ENCODE results near the gene SH3RF2.

SH3RF2 gene

DNA sequence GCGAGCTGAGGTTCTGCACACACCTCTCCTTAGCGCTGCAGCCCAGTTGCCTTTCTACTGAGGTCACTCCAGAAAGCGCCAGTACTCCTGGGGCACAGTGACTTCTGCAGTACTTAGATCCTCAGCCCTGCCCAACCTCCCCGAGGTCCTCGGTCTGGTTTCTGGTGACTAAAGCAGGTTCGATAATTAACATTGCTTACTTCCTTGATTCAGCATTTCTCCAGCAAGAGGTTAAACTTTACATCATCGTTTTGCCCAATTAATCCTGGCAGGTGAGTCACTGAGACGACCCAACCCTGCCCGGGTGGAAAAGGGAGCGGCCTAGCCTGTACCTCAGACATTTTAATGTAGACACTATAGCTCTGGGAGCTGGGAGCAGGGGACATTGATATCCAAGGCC, 91.4 kb downstream of the SH3RF2 start:
- Histone ChIP-seq H3K79me2 (ENCODE audit: low read length) (no peaks in the 10 kb centered on the region), H3K27ac (ENCODE audit: low read length) (no peak overlapping the region), H3K4me3 (ENCODE audit: low read length) (no peak overlapping the region), H3K36me3 (replicated peaks; ENCODE audit: low read depth, low read length) (no peaks in the 10 kb centered on the region), H3K4me2 (ENCODE audit: low read length) (no peak overlapping the region), H3K4me1 (ENCODE audit: low read length) (no peaks in the 10 kb centered on the region), H3K27me3 (ENCODE audit: low read depth, low read length) (no peaks in the 10 kb centered on the region), H4K20me1 (ENCODE audit: insufficient read depth, low read length) (no peaks in the 10 kb centered on the region), H3K9ac (ENCODE audit: low read length) (no peak overlapping the region), H2AFZ (ENCODE audit: low read depth, low read length) (no peak overlapping the region), H3K9me3 (ENCODE audit: insufficient read depth, low read length) (no peaks in the 10 kb centered on the region)
- TF ChIP-seq EZH2phosphoT487 (IDR thresholded peaks at IDR 0.05; ENCODE audit: low read depth), result no peak
- TF ChIP-seq, protein P1, sequence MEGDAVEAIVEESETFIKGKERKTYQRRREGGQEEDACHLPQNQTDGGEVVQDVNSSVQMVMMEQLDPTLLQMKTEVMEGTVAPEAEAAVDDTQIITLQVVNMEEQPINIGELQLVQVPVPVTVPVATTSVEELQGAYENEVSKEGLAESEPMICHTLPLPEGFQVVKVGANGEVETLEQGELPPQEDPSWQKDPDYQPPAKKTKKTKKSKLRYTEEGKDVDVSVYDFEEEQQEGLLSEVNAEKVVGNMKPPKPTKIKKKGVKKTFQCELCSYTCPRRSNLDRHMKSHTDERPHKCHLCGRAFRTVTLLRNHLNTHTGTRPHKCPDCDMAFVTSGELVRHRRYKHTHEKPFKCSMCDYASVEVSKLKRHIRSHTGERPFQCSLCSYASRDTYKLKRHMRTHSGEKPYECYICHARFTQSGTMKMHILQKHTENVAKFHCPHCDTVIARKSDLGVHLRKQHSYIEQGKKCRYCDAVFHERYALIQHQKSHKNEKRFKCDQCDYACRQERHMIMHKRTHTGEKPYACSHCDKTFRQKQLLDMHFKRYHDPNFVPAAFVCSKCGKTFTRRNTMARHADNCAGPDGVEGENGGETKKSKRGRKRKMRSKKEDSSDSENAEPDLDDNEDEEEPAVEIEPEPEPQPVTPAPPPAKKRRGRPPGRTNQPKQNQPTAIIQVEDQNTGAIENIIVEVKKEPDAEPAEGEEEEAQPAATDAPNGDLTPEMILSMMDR (IDR thresholded peaks at IDR 0.05; ENCODE audit: low read depth, low read length), result no peak

DNA sequence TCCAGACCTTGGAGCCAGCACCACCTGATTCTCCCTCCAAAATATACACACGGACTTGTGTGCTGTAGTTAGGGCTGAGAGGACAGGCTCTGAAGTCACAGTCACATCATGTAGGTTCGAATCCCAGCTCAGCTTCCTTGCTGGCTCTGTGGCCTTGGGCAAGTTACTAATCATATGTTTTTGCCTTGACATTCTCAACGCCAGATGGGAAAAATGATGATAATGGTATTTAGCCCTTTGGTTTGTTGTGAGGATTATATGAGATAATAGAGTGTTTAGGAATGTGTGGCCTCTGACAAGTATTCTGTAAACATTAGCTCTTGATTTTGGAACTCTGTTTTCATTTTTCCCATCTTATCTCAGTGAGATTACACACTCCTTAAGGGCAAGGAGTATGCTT, 96.5 kb downstream of the SH3RF2 start:
- Histone ChIP-seq H3K9me3 (ENCODE audit: insufficient read depth, low read length) (no peaks in the 10 kb centered on the region), H3K79me2 (ENCODE audit: low read length) (no peaks in the 10 kb centered on the region), H3K36me3 (replicated peaks; ENCODE audit: low read depth, low read length) (no peaks in the 10 kb centered on the region), H3K27ac (ENCODE audit: low read length) (no peak overlapping the region), H3K4me3 (ENCODE audit: low read length) (no peak overlapping the region), H3K27me3 (ENCODE audit: low read depth, low read length) (0 out of 2 replicates have a peak, but pooled peaks cover 4% of the 10 kb centered on the region), H2AFZ (ENCODE audit: low read depth, low read length) (no peak overlapping the region), H3K4me2 (ENCODE audit: low read length) (no peak overlapping the region), H3K9ac (ENCODE audit: low read length) (no peak overlapping the region), H4K20me1 (ENCODE audit: insufficient read depth, low read length) (no peaks in the 10 kb centered on the region), H3K4me1 (ENCODE audit: low read length) (no peaks in the 10 kb centered on the region)
- TF ChIP-seq, protein P1 (IDR thresholded peaks at IDR 0.05; ENCODE audit: low read depth, low read length), result no peak
- no peak for TF ChIP-seq EZH2phosphoT487 (IDR thresholded peaks at IDR 0.05; ENCODE audit: low read depth)

DNA sequence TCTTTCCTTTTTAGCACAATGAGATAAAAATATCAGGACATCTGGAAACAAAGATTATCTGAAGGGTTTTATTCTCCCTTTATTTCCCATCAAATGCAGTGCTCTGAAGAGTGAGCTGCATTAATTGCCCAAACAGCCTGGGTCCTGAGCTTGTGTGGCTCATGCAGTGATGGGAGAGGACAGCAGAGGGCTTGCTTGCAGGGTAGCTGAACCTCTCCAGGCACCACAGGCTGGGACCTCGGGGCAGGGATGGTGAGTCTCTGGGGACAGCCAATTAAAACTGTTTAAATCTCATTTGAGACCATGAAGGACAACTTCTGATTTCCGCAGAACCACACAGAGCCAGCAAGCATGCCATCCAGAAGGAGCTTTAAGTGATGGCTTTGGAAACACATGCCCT, 97.7 kb downstream of the SH3RF2 start:
- no peak overlapping the region for H2AFZ ChIP-seq (ENCODE audit: low read depth, low read length)
- TF ChIP-seq, protein P1 (IDR thresholded peaks at IDR 0.05; ENCODE audit: low read depth, low read length), result no peak
- TF ChIP-seq EZH2phosphoT487 (IDR thresholded peaks at IDR 0.05; ENCODE audit: low read depth), result no peak
- no peak overlapping the region for H3K9ac ChIP-seq (ENCODE audit: low read length)
- no peaks in the 10 kb centered on the region for H3K36me3 ChIP-seq (replicated peaks; ENCODE audit: low read depth, low read length)
- H3K27ac ChIP-seq (ENCODE audit: low read length), result no peak overlapping the region
- H3K4me1 ChIP-seq (ENCODE audit: low read length), result no peaks in the 10 kb centered on the region
- 0 out of 2 replicates have a peak, but pooled peaks cover 4% of the 10 kb centered on the region for H3K27me3 ChIP-seq (ENCODE audit: low read depth, low read length)
- H3K4me3 ChIP-seq (ENCODE audit: low read length), result no peak overlapping the region
- no peak overlapping the region for H3K4me2 ChIP-seq (ENCODE audit: low read length)
- no peaks in the 10 kb centered on the region for H3K9me3 ChIP-seq (ENCODE audit: insufficient read depth, low read length)
- H3K79me2 ChIP-seq (ENCODE audit: low read length), result no peaks in the 10 kb centered on the region
- H4K20me1 ChIP-seq (ENCODE audit: insufficient read depth, low read length), result no peaks in the 10 kb centered on the region

DNA sequence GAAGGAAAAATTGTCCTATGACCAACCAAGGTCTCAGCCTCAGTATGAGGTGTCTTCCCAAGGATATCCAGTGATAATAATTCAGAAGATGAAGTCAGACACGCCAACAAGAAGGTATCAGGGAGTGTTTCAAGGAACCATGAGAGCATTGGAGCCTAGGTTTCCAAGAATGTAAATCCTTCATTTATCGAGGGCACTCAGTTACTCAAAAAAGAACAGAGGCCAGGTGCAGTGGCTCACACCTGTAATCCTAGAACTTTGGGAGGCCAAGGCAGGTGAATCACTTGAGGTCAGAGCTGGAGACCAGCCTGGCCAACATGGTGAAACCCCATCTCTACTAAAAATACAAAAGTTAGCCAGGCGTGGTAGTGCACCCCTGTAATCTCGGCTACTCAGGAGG, 98.2 kb downstream of the SH3RF2 start:
- Histone ChIP-seq H3K4me1 (ENCODE audit: low read length) (peaks cover under 1% of the 10 kb centered on the region; the same call in 1 of the 2 replicates), H3K9me3 (ENCODE audit: insufficient read depth, low read length) (no peaks in the 10 kb centered on the region), H3K27me3 (ENCODE audit: low read depth, low read length) (0 out of 2 replicates have a peak, but pooled peaks cover 4% of the 10 kb centered on the region), H3K36me3 (replicated peaks; ENCODE audit: low read depth, low read length) (no peaks in the 10 kb centered on the region), H3K27ac (ENCODE audit: low read length) (no peak overlapping the region), H3K4me2 (ENCODE audit: low read length) (no peak overlapping the region), H3K9ac (ENCODE audit: low read length) (no peak overlapping the region), H3K4me3 (ENCODE audit: low read length) (no peak overlapping the region), H4K20me1 (ENCODE audit: insufficient read depth, low read length) (no peaks in the 10 kb centered on the region), H3K79me2 (ENCODE audit: low read length) (no peaks in the 10 kb centered on the region), H2AFZ (ENCODE audit: low read depth, low read length) (no peak overlapping the region)
- no peak for TF ChIP-seq EZH2phosphoT487 (IDR thresholded peaks at IDR 0.05; ENCODE audit: low read depth)
- TF ChIP-seq, protein P1 (IDR thresholded peaks at IDR 0.05; ENCODE audit: low read depth, low read length), result no peak
